Measurements from ENCODE around the gene NOTCH3. TPM values are rescaled to one million over a fixed set of nuclear protein-coding genes. Genes with fewer than 3 reads are reported as not detected.

NOTCH3 gene
- total and polyA plus RNA-seq, 4 donors: 0.49 to 3.7 (median 2.9) TPM

GRCh38 chr19:15137777-15138176, 63.0 kb downstream of the NOTCH3 start (continued):
- TF ChIP-seq FOXA2 (IDR thresholded peaks at IDR 0.05): no peak
- TF ChIP-seq NR2F2 (IDR thresholded peaks at IDR 0.05): no peak

GRCh38 chr19:15136234-15136954, 64.4 kb downstream of the NOTCH3 start:
- no peak overlapping the region for H3K9ac ChIP-seq (ENCODE audit: low read depth in 1 of 2, low read length in 2 of 2)
- no peak for DNase-seq (ENCODE audit: low spot score)
- no peak for TF ChIP-seq TAF1 (conservative IDR thresholded peaks at IDR 0.05)
- no peak for TF ChIP-seq HNF4A (conservative IDR thresholded peaks at IDR 0.05)
- no peak for TF ChIP-seq SP1 (IDR thresholded peaks at IDR 0.05)
- no peak for TF ChIP-seq REST (IDR thresholded peaks at IDR 0.05)
- TF ChIP-seq JUND (IDR thresholded peaks at IDR 0.05): no peak
- TF ChIP-seq NR2F2 (IDR thresholded peaks at IDR 0.05): no peak
- TF ChIP-seq RAD21 (IDR thresholded peaks at IDR 0.05): no peak
- TF ChIP-seq EGR1 (IDR thresholded peaks at IDR 0.05; ENCODE audit: low read depth in 2 of 2): no peak
- TF ChIP-seq, protein P1, sequence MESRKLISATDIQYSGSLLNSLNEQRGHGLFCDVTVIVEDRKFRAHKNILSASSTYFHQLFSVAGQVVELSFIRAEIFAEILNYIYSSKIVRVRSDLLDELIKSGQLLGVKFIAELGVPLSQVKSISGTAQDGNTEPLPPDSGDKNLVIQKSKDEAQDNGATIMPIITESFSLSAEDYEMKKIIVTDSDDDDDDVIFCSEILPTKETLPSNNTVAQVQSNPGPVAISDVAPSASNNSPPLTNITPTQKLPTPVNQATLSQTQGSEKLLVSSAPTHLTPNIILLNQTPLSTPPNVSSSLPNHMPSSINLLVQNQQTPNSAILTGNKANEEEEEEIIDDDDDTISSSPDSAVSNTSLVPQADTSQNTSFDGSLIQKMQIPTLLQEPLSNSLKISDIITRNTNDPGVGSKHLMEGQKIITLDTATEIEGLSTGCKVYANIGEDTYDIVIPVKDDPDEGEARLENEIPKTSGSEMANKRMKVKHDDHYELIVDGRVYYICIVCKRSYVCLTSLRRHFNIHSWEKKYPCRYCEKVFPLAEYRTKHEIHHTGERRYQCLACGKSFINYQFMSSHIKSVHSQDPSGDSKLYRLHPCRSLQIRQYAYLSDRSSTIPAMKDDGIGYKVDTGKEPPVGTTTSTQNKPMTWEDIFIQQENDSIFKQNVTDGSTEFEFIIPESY (IDR thresholded peaks at IDR 0.05): no peak
- TF ChIP-seq FOXA2 (IDR thresholded peaks at IDR 0.05): no peak
- TF ChIP-seq, protein P2, sequence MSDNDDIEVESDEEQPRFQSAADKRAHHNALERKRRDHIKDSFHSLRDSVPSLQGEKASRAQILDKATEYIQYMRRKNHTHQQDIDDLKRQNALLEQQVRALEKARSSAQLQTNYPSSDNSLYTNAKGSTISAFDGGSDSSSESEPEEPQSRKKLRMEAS (IDR thresholded peaks at IDR 0.05): no peak
- TF ChIP-seq, protein P3, sequence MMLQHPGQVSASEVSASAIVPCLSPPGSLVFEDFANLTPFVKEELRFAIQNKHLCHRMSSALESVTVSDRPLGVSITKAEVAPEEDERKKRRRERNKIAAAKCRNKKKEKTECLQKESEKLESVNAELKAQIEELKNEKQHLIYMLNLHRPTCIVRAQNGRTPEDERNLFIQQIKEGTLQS (IDR thresholded peaks at IDR 0.05): no peak
- TF ChIP-seq GABPA (IDR thresholded peaks at IDR 0.05 in 1 of 2, conservative IDR thresholded peaks at IDR 0.05 in 1 of 2): no peak
- TF ChIP-seq YY1 (IDR thresholded peaks at IDR 0.05): no peak
- TF ChIP-seq FOXA1 (IDR thresholded peaks at IDR 0.05): no peak
- TF ChIP-seq, protein P4, sequence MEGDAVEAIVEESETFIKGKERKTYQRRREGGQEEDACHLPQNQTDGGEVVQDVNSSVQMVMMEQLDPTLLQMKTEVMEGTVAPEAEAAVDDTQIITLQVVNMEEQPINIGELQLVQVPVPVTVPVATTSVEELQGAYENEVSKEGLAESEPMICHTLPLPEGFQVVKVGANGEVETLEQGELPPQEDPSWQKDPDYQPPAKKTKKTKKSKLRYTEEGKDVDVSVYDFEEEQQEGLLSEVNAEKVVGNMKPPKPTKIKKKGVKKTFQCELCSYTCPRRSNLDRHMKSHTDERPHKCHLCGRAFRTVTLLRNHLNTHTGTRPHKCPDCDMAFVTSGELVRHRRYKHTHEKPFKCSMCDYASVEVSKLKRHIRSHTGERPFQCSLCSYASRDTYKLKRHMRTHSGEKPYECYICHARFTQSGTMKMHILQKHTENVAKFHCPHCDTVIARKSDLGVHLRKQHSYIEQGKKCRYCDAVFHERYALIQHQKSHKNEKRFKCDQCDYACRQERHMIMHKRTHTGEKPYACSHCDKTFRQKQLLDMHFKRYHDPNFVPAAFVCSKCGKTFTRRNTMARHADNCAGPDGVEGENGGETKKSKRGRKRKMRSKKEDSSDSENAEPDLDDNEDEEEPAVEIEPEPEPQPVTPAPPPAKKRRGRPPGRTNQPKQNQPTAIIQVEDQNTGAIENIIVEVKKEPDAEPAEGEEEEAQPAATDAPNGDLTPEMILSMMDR (IDR thresholded peaks at IDR 0.05; ENCODE audit: low read depth, low read length, missing input control): no peak
- TF ChIP-seq HNF4G (IDR thresholded peaks at IDR 0.05): no peak
- 78% methylated on average over 2 of the region's 2 CpGs for WGBS
- H3K27me3 ChIP-seq (ENCODE audit: control insufficient read depth in 4 of 4, insufficient read depth in 4 of 4, low read length in 3 of 4): peaks cover 0 to 2% (median 0%) of the 10 kb centered on the region in 4 donors
- H3K9me3 ChIP-seq (ENCODE audit: control insufficient read depth in 4 of 4, low read length in 3 of 4): peaks cover 0 to 4% (median 0%) of the 10 kb centered on the region in 4 donors
- no peaks in the 10 kb centered on the region for H3K36me3 ChIP-seq (ENCODE audit: control insufficient read depth in 4 of 4, insufficient read depth in 3 of 4, low read depth in 1 of 4, low read length in 3 of 4)
- no peak overlapping the region for H3K27ac ChIP-seq (ENCODE audit: low read depth in 1 of 2, low read length in 2 of 2)
- H3K4me3 ChIP-seq (ENCODE audit: low read depth in 1 of 3, low read length in 3 of 3): no peak overlapping the region
- no peaks in the 10 kb centered on the region for H3K4me1 ChIP-seq (ENCODE audit: control insufficient read depth in 4 of 4, insufficient read depth in 4 of 4, low read length in 3 of 4)

All from liver (tissue), 9 donors.